ENCODE measurements around the gene ZBTB46. TPM values are rescaled to one million over a fixed set of nuclear protein-coding genes. Genes with fewer than 3 reads are reported as not detected.

The ZBTB46 gene
- total RNA-seq, 1 experiment from 2014 or later = not detected

GRCh38 chr20:63740627-63741353 lies 90.3 kb downstream of the ZBTB46 start:
- no peaks in the 10 kb centered on the region for H3K79me2 ChIP-seq (ENCODE audit: low read length)
- H3K9me2 ChIP-seq (replicated peaks; ENCODE audit: insufficient read depth, low read length) = no peaks in the 10 kb centered on the region
- H3K4me2 ChIP-seq (ENCODE audit: low read depth, low read length, poor library complexity, severe bottlenecking) = peak overlapping the region; percentile 77
- H3K4me3 ChIP-seq (ENCODE audit: low read length) = peak overlapping the region; percentile 65
- H3K9ac ChIP-seq (ENCODE audit: low read length) = peak overlapping the region; percentile 70
- no peaks in the 10 kb centered on the region; the same call in 1 of the 2 replicates for H3K36me3 ChIP-seq (ENCODE audit: insufficient read depth, low read length)
- H3K27ac ChIP-seq (ENCODE audit: low read length) = no peak overlapping the region
- DNase-seq = peak; percentile 66
- H3K4me1 ChIP-seq (ENCODE audit: low read length) = peaks cover 26% of the 10 kb centered on the region
- H3K9me3 ChIP-seq (ENCODE audit: low read length) = no peaks in the 10 kb centered on the region
- H3K27me3 ChIP-seq (ENCODE audit: low read length) = no peaks in the 10 kb centered on the region
- H2AFZ ChIP-seq (ENCODE audit: low read length) = no peak overlapping the region
- H4K20me1 ChIP-seq (ENCODE audit: insufficient read depth, low read depth, low read length) = peaks cover 13% of the 10 kb centered on the region

DNA sequence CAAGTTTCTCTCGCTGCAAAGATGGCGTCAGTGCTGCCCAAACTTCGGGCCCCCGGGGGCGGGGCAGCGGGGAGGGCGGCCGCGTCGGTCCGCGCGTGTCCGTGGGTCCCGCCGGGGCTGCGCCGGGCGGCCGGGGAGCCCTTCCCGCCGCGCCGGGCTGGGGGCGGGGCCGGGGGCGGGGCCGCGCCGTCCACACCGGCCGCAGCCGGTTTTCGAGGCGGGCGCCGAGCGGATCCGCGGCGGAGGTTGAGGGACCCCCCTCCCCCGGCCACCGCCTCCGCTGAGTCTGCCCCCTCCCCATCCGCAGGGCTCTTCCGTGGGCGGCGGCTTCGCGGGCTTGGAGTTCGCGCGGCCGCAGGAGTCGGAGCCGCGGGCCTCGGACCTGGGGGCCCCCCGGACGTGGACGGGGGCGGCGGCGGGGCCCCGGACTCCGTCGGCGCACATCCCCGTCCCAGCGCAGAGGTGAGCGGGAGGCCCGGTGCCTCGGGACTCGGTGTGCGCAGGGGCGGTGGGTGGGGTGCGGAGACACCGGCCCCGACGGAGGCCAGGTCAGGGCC lies 90.9 kb downstream of the ZBTB46 start:
- H3K36me3 ChIP-seq (ENCODE audit: insufficient read depth, low read length) = no peaks in the 10 kb centered on the region; the same call in 1 of the 2 replicates
- H3K27me3 ChIP-seq (ENCODE audit: low read length) = no peaks in the 10 kb centered on the region
- H3K9ac ChIP-seq (ENCODE audit: low read length) = peak overlapping the region; percentile 70
- peak overlapping the region; percentile 77 for H3K4me2 ChIP-seq (ENCODE audit: low read depth, low read length, poor library complexity, severe bottlenecking)
- peaks cover 26% of the 10 kb centered on the region for H3K4me1 ChIP-seq (ENCODE audit: low read length)
- no peak overlapping the region for H3K27ac ChIP-seq (ENCODE audit: low read length)
- H4K20me1 ChIP-seq (ENCODE audit: insufficient read depth, low read depth, low read length) = peaks cover 16% of the 10 kb centered on the region
- H2AFZ ChIP-seq (ENCODE audit: low read length) = no peak overlapping the region
- DNase-seq = peak; percentile 59
- H3K79me2 ChIP-seq (ENCODE audit: low read length) = no peaks in the 10 kb centered on the region
- no peaks in the 10 kb centered on the region for H3K9me3 ChIP-seq (ENCODE audit: low read length)
- H3K4me3 ChIP-seq (ENCODE audit: low read length) = peak overlapping the region; percentile 65
- H3K9me2 ChIP-seq (replicated peaks; ENCODE audit: insufficient read depth, low read length) = no peaks in the 10 kb centered on the region

DNA sequence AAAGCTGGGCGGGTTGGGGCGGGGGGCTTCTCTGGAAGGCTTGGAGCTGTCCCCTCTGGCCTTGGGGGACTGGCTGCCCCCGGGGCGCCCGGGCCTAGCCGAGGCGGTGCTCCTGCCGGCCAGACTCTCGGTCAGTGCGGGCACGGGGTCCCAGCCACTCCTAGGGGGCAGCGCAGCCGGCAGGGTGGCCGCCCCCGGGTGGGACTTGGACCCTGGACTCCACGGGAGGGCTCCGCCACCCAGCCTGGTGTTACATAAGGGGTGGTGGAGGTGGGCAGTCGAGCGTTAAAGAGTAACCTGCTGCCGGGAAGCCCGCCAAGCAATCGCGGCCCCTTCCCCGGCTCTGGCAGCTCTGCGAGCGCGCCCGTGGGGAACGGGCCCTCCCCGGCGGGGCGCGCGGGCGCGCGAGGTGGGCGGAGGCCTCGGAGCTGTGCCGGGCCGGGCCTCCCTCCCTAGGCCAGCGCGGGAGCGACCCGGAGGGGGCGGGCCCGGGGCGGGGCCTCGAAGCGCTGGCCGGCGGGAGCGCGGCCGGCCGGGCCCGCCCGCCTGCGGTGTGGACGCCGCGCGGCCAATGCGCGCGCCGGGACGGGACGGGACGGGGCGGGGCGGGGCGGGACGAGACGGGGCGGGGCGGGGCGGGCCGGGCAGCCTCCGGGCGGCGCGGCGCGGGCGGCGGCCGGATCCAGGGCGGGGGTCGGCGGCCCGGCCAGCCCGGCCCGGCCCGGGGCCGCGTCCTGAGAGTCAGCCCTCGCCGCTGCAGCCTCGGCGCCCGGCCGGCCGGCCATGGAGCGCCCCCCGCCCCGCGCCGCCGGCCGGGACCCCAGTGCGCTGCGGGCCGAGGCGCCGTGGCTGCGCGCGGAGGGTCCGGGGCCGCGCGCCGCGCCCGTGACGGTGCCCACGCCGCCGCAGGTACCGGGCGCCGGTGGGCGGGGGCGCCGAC lies 91.7 kb downstream of the ZBTB46 start, which contains the start of gene SLC2A4RG:
Gene SLC2A4RG, plus strand, starts transcription at position 647 of the 940 bp plus-strand sequence. Its CDS starts 137 bp downstream, at position 784.
- no peak within 1 kb of the TSS for H3K27ac ChIP-seq (ENCODE audit: low read length)

GRCh38 chr20:63738687-63739129 lies 92.4 kb downstream of the ZBTB46 start:
- Histone ChIP-seq H3K4me1 (ENCODE audit: low read length) (peaks cover 26% of the 10 kb centered on the region), H3K9me2 (replicated peaks; ENCODE audit: insufficient read depth, low read length) (no peaks in the 10 kb centered on the region), H3K9me3 (ENCODE audit: low read length) (no peaks in the 10 kb centered on the region), H3K36me3 (ENCODE audit: insufficient read depth, low read length) (no peaks in the 10 kb centered on the region; the same call in 1 of the 2 replicates), H3K27ac (ENCODE audit: low read length) (no peak overlapping the region), H3K4me2 (ENCODE audit: low read depth, low read length, poor library complexity, severe bottlenecking) (no peak overlapping the region), H2AFZ (ENCODE audit: low read length) (no peak overlapping the region), H3K79me2 (ENCODE audit: low read length) (no peaks in the 10 kb centered on the region), H3K4me3 (ENCODE audit: low read length) (no peak overlapping the region), H3K27me3 (ENCODE audit: low read length) (no peaks in the 10 kb centered on the region), H4K20me1 (ENCODE audit: insufficient read depth, low read depth, low read length) (peaks cover 20% of the 10 kb centered on the region), H3K9ac (ENCODE audit: low read length) (no peak overlapping the region)
- DNase-seq = no peak

More for the DNA sequence above, 91.7 kb downstream of the ZBTB46 start, which contains the start of gene SLC2A4RG:
- H3K27me3 ChIP-seq (ENCODE audit: low read length) = no peaks in the 10 kb centered on the region
- H3K4me2 ChIP-seq (ENCODE audit: low read depth, low read length, poor library complexity, severe bottlenecking) = peak within 1 kb of the TSS; percentile 77
- H3K36me3 ChIP-seq (ENCODE audit: insufficient read depth, low read length) = no peaks in the 10 kb centered on the region; the same call in 1 of the 2 replicates
- H3K4me1 ChIP-seq (ENCODE audit: low read length) = peaks cover 26% of the 10 kb centered on the region
- H4K20me1 ChIP-seq (ENCODE audit: insufficient read depth, low read depth, low read length) = peaks cover 18% of the 10 kb centered on the region
- H3K79me2 ChIP-seq (ENCODE audit: low read length) = no peaks in the 10 kb centered on the region
- H3K9ac ChIP-seq (ENCODE audit: low read length) = peak within 1 kb of the TSS; percentile 70
- no peaks in the 10 kb centered on the region for H3K9me2 ChIP-seq (replicated peaks; ENCODE audit: insufficient read depth, low read length)
- H3K9me3 ChIP-seq (ENCODE audit: low read length) = no peaks in the 10 kb centered on the region
- DNase-seq = peak; percentile 89
- H3K4me3 ChIP-seq (ENCODE audit: low read length) = peak within 1 kb of the TSS; percentile 65
- H2AFZ ChIP-seq (ENCODE audit: low read length) = no peak within 1 kb of the TSS

- Histone ChIP-seq H3K9me3 (ENCODE audit: low read length) (no peaks in the 10 kb centered on the region), H3K27ac (ENCODE audit: low read length) (no peak overlapping the region), H3K79me2 (ENCODE audit: low read length) (no peaks in the 10 kb centered on the region), H3K27me3 (ENCODE audit: low read length) (no peaks in the 10 kb centered on the region), H3K9me2 (replicated peaks; ENCODE audit: insufficient read depth, low read length) (no peaks in the 10 kb centered on the region), H3K4me2 (ENCODE audit: low read depth, low read length, poor library complexity, severe bottlenecking) (no peak overlapping the region), H2AFZ (ENCODE audit: low read length) (no peak overlapping the region), H4K20me1 (ENCODE audit: insufficient read depth, low read depth, low read length) (peaks cover 20% of the 10 kb centered on the region), H3K4me1 (ENCODE audit: low read length) (peaks cover 26% of the 10 kb centered on the region), H3K9ac (ENCODE audit: low read length) (no peak overlapping the region), H3K4me3 (ENCODE audit: low read length) (no peak overlapping the region), H3K36me3 (ENCODE audit: insufficient read depth, low read length) (no peaks in the 10 kb centered on the region; the same call in 1 of the 2 replicates)
- no peak for DNase-seq
Observed at GRCh38 chr20:63737945-63738686, 92.9 kb downstream of the ZBTB46 start.

DNA sequence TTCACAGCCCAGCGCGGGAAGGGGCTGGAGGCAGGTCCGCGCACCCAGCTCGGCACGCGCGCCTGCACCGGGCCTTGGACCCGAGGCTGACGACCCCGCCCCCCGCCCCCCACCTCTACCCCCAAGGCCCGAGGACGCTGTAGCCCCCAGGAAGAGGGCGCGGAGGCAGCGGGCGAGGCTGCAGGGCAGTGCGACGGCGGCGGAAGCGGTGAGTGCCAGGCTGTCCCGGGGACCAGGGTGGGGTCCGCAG lies 93.4 kb downstream of the ZBTB46 start:
- H3K36me3 ChIP-seq (ENCODE audit: insufficient read depth, low read length) = no peaks in the 10 kb centered on the region; the same call in 1 of the 2 replicates
- H3K9me3 ChIP-seq (ENCODE audit: low read length) = no peaks in the 10 kb centered on the region
- no peaks in the 10 kb centered on the region for H3K9me2 ChIP-seq (replicated peaks; ENCODE audit: insufficient read depth, low read length)
- H2AFZ ChIP-seq (ENCODE audit: low read length) = no peak overlapping the region
- DNase-seq = no peak
- peaks cover 26% of the 10 kb centered on the region for H3K4me1 ChIP-seq (ENCODE audit: low read length)
- H3K79me2 ChIP-seq (ENCODE audit: low read length) = no peaks in the 10 kb centered on the region
- H3K9ac ChIP-seq (ENCODE audit: low read length) = no peak overlapping the region
- no peak overlapping the region for H3K27ac ChIP-seq (ENCODE audit: low read length)
- H3K27me3 ChIP-seq (ENCODE audit: low read length) = no peaks in the 10 kb centered on the region
- H4K20me1 ChIP-seq (ENCODE audit: insufficient read depth, low read depth, low read length) = peaks cover 20% of the 10 kb centered on the region
- no peak overlapping the region for H3K4me2 ChIP-seq (ENCODE audit: low read depth, low read length, poor library complexity, severe bottlenecking)
- no peak overlapping the region for H3K4me3 ChIP-seq (ENCODE audit: low read length)

- DNase-seq = peak; percentile 64
- Histone ChIP-seq H3K9me3 (ENCODE audit: low read length) (no peaks in the 10 kb centered on the region), H3K4me1 (ENCODE audit: low read length) (peaks cover 26% of the 10 kb centered on the region), H3K79me2 (ENCODE audit: low read length) (no peaks in the 10 kb centered on the region), H3K27ac (ENCODE audit: low read length) (no peak overlapping the region), H3K27me3 (ENCODE audit: low read length) (no peaks in the 10 kb centered on the region), H4K20me1 (ENCODE audit: insufficient read depth, low read depth, low read length) (peaks cover 20% of the 10 kb centered on the region), H3K9me2 (replicated peaks; ENCODE audit: insufficient read depth, low read length) (no peaks in the 10 kb centered on the region), H2AFZ (ENCODE audit: low read length) (no peak overlapping the region), H3K36me3 (ENCODE audit: insufficient read depth, low read length) (no peaks in the 10 kb centered on the region; the same call in 1 of the 2 replicates), H3K4me3 (ENCODE audit: low read length) (no peak overlapping the region), H3K4me2 (ENCODE audit: low read depth, low read length, poor library complexity, severe bottlenecking) (peak overlapping the region; percentile 5), H3K9ac (ENCODE audit: low read length) (no peak overlapping the region)
Observed at GRCh38 chr20:63736893-63737694, 94.0 kb downstream of the ZBTB46 start.
